Measurements from ENCODE around the gene INPP5E.

DNA sequence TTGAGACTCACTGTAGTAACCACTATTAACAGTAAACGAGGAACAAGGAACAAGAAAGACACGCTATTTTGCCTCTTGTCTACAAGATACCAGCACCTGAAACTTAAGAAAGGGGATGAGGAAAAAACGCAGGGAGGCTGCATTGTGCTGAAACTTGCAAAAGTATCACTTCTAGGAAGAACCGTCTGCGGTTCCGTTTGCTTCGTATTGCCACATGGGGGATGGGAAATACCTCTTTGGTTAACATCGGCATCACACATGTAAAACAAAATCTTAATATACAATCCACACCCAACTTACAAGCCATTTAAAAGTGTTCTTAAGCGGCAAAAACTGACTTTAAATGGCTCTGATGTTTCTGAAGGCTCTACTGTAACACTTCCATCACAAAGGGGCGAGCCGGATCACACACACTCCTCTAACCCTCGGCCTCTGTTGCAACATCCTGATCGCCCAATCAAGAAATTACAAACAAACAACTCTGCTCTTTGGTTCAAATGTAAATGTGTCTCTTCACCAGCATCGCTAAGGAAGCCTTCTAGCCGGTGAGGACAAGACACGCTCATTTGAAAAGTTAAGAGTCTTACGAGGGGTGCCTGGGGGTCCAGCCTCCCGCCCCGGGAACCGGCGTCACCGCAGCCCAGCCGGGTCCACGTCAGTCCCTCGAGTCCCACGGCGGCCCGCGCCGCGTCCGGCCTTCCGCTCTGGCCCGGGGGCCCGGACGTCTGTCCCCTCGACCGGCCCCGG lies 42.6 kb upstream of the INPP5E start:
- TF ChIP-seq, protein P1, sequence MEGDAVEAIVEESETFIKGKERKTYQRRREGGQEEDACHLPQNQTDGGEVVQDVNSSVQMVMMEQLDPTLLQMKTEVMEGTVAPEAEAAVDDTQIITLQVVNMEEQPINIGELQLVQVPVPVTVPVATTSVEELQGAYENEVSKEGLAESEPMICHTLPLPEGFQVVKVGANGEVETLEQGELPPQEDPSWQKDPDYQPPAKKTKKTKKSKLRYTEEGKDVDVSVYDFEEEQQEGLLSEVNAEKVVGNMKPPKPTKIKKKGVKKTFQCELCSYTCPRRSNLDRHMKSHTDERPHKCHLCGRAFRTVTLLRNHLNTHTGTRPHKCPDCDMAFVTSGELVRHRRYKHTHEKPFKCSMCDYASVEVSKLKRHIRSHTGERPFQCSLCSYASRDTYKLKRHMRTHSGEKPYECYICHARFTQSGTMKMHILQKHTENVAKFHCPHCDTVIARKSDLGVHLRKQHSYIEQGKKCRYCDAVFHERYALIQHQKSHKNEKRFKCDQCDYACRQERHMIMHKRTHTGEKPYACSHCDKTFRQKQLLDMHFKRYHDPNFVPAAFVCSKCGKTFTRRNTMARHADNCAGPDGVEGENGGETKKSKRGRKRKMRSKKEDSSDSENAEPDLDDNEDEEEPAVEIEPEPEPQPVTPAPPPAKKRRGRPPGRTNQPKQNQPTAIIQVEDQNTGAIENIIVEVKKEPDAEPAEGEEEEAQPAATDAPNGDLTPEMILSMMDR (conservative IDR thresholded peaks at IDR 0.05; ENCODE audit: low read length), result no peak
- no peak for TF ChIP-seq EZH2phosphoT487 (IDR thresholded peaks at IDR 0.05; ENCODE audit: borderline replicate concordance)
